GM04503 (cell line): ENCODE data around the gene RPS24.

Experiments
- DNase-seq: peaks from one replicate; pipeline ENCODE4 v3.0.0-alpha.2; 2012; ENCODE audit warnings: low read depth

RPS24 gene

GRCh38 chr10:78028438-78029268 lies 5.0 kb upstream of the RPS24 start:
- no peak for DNase-seq

- DNase-seq, result peak; percentile 92
Observed at GRCh38 chr10:78029269-78030226, 4.1 kb upstream of the RPS24 start, which contains the start of gene POLR3A. TSS of gene POLR3A (minus strand) at chr10:78029515. CDS start at chr10:78029407, 108 bp downstream.

- DNase-seq, result no peak
Observed at GRCh38 chr10:78033387-78033636, 351 bp upstream of the RPS24 start.

GRCh38 chr10:78035025-78035424 lies 1.4 kb downstream of the RPS24 start:
- no peak for DNase-seq

- DNase-seq, result no peak
Observed at GRCh38 chr10:78035437-78035836, 1.8 kb downstream of the RPS24 start.

GRCh38 chr10:78035933-78036583 lies 2.4 kb downstream of the RPS24 start:
- no peak for DNase-seq

GRCh38 chr10:78038105-78038504 lies 4.4 kb downstream of the RPS24 start:
- no peak for DNase-seq

- DNase-seq, result no peak
Observed at GRCh38 chr10:78038791-78039547, 5.3 kb downstream of the RPS24 start.

GRCh38 chr10:78039743-78040142 lies 6.1 kb downstream of the RPS24 start:
- no peak for DNase-seq

- no peak for DNase-seq
Observed at GRCh38 chr10:78041170-78042057, 7.8 kb downstream of the RPS24 start.

GRCh38 chr10:78042058-78042751 lies 8.5 kb downstream of the RPS24 start:
- DNase-seq, result no peak

- no peak for DNase-seq
Observed at GRCh38 chr10:78042752-78043104, 9.1 kb downstream of the RPS24 start.

- DNase-seq, result no peak
Observed at GRCh38 chr10:78044179-78044578, 10.5 kb downstream of the RPS24 start.

- no peak for DNase-seq
Observed at GRCh38 chr10:78044699-78045098, 11.0 kb downstream of the RPS24 start.

- DNase-seq, result no peak
Observed at GRCh38 chr10:78045237-78045636, 11.6 kb downstream of the RPS24 start.

- no peak for DNase-seq
Observed at GRCh38 chr10:78045856-78046255, 12.2 kb downstream of the RPS24 start.

- DNase-seq, result no peak
Observed at GRCh38 chr10:78046711-78047269, 13.1 kb downstream of the RPS24 start.

GRCh38 chr10:78047314-78047891 lies 13.7 kb downstream of the RPS24 start:
- no peak for DNase-seq

GRCh38 chr10:78049851-78050250 lies 16.2 kb downstream of the RPS24 start:
- no peak for DNase-seq
